Colonic mucosa (tissue), 4 donors: ENCODE data around the gene PROX2. TPM values are rescaled to one million over a fixed set of nuclear protein-coding genes. Genes with fewer than 3 reads are reported as not detected.
A peak's percentile ranks its signal among the peaks of the same experiment; 100 is the strongest.

Experiments used
- DNase-seq: peaks from one replicate; pipeline ENCODE4 v3.0.0-alpha.2; 2020
- H3K27ac ChIP-seq: fragments of 200-600 bp; one replicate; pipeline ENCODE4 v1.8.0; 2021
- H3K27me3 ChIP-seq: fragments of 200-600 bp; one replicate; pipeline ENCODE4 v1.8.0; 2021
- H3K36me3 ChIP-seq: fragments of 200-600 bp; one replicate; pipeline ENCODE4 v1.8.0; 2021
- H3K4me1 ChIP-seq: fragments of 200-600 bp; one replicate; pipeline ENCODE4 v1.8.0; 2021; ENCODE audit warnings: mild to moderate bottlenecking
- H3K4me3 ChIP-seq: fragments of 200-600 bp; one replicate; pipeline ENCODE4 v1.8.0; 2021
- H3K9ac ChIP-seq, 2 donors: one replicate each; pipeline ENCODE4 v1.7.0; 2013; ENCODE audit warnings: control low read depth in 2 of 2, low read depth in 2 of 2, low read length in 2 of 2
- H3K9me3 ChIP-seq: fragments of 200-600 bp; one replicate; pipeline ENCODE4 v1.8.0; 2021
- intact Hi-C: fragments of 100-400 bp; cut with DNase I; formaldehyde crosslinking; loops from one replicate; pipeline ENCODE4 v1.14.1; 2022
- total RNA-seq, 2 donors: library from RNA; stranded (reverse); fragmentation: NEBNext Ultra II Directional in 1 of 2; extraction: Animal tissue kit (Norgen Biotek cat#: 25700) in 1 of 2; gene quantifications; one replicate each; pipeline ENCODE4 v1.2.1, GENCODE V29; 2021
- TF ChIP-seq, protein P1 (sequence below): fragments of 200-600 bp; IDR thresholded peaks from one replicate; pipeline ENCODE4 v1.8.0; 2022; ENCODE audit warnings: antibody characterized with exemption, mild to moderate bottlenecking
- donor health status: healthy.
- donor health status: DM: no; HTN: no; CAD: no.
- donor health status: DM: no; HTN: no; CAD: no.

PROX2 gene
- total RNA-seq, 2 donors from 2014 or later = not detected

DNA sequence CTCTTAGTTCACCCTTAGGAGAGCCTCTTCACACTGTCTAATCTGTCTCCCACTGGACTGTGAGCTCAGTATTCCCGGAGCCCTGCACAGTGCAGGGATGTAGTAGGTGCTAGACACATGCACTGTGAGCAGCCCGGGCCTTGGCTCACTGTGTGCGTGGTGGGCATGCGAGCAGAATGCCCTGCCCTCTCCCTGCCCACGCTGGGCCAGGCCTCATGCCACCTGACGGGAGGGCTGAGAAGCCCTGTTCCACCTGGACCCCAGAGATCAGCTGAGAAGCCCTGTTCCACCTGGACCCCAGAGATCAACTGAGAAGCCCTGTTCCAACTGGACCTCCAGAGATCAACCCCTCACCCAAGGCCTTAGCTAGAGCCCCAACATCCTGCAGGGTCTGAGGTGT, 36.2 kb upstream of the PROX2 start:
- Histone ChIP-seq H3K9me3 (no peaks in the 10 kb centered on the region), H3K9ac (no peak overlapping the region), H3K27me3 (no peaks in the 10 kb centered on the region), H3K4me3 (no peak overlapping the region), H3K36me3 (no peaks in the 10 kb centered on the region), H3K4me1 (peaks cover 2% of the 10 kb centered on the region), H3K27ac (no peak overlapping the region)
- TF ChIP-seq, protein P1, sequence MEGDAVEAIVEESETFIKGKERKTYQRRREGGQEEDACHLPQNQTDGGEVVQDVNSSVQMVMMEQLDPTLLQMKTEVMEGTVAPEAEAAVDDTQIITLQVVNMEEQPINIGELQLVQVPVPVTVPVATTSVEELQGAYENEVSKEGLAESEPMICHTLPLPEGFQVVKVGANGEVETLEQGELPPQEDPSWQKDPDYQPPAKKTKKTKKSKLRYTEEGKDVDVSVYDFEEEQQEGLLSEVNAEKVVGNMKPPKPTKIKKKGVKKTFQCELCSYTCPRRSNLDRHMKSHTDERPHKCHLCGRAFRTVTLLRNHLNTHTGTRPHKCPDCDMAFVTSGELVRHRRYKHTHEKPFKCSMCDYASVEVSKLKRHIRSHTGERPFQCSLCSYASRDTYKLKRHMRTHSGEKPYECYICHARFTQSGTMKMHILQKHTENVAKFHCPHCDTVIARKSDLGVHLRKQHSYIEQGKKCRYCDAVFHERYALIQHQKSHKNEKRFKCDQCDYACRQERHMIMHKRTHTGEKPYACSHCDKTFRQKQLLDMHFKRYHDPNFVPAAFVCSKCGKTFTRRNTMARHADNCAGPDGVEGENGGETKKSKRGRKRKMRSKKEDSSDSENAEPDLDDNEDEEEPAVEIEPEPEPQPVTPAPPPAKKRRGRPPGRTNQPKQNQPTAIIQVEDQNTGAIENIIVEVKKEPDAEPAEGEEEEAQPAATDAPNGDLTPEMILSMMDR = no peak
- DNase-seq = no peak
- intact Hi-C loops = no loop called here

DNA sequence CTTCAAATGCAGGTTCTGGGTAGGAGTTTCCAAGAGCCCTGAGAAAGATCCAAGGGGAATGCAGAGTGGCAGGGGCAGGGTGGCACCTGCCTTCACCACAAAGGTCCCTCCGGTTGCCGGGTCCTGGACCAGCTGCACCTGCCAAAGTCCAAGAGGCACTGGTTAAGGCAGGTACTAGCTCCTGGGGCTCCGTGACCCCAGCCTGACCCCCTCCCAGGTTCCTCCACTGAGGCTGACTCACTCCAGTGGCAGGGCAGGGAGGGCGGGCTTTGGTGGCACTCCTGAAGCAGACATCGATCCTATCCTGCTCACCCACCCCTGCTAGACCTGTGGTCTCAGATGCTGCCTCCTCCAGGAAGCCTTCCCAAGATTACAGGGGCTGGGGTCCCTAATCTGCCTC, 35.8 kb upstream of the PROX2 start:
- no peak overlapping the region for H3K27ac ChIP-seq

DNA sequence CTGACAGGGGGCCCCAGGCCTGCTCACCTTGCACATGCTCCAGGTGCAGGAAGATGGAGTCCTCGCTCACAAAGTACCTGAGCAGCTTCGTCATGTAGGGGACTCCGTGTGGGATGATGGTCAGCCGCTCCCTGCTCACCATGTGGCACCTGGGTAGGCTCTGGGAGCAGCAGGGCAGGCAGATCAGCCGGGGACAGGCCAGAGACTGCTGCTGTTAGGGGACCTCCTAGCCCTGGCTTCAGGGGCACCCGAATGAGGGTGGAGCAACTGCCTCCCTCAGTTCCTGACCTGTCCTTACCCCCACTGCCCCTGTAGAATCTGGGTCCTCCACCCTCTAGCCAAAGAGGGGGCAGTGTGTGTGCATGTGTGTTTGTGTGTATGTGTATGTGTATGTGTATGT, 35.3 kb upstream of the PROX2 start:
- DNase-seq = no peak
- Histone ChIP-seq H3K9me3 (no peaks in the 10 kb centered on the region), H3K4me3 (no peak overlapping the region), H3K9ac (no peak overlapping the region), H3K36me3 (no peaks in the 10 kb centered on the region), H3K27ac (no peak overlapping the region), H3K4me1 (peaks cover 3% of the 10 kb centered on the region), H3K27me3 (no peaks in the 10 kb centered on the region)
- intact Hi-C loops = no loop called here
- TF ChIP-seq, protein P1 = no peak

More for the DNA sequence above, 35.8 kb upstream of the PROX2 start:
- Histone ChIP-seq H3K27me3 (no peaks in the 10 kb centered on the region), H3K36me3 (no peaks in the 10 kb centered on the region), H3K4me3 (no peak overlapping the region), H3K4me1 (peaks cover 3% of the 10 kb centered on the region), H3K9ac (no peak overlapping the region), H3K9me3 (no peaks in the 10 kb centered on the region)
- TF ChIP-seq, protein P1 = no peak
- intact Hi-C loops = no loop called here
- no peak for DNase-seq

DNA sequence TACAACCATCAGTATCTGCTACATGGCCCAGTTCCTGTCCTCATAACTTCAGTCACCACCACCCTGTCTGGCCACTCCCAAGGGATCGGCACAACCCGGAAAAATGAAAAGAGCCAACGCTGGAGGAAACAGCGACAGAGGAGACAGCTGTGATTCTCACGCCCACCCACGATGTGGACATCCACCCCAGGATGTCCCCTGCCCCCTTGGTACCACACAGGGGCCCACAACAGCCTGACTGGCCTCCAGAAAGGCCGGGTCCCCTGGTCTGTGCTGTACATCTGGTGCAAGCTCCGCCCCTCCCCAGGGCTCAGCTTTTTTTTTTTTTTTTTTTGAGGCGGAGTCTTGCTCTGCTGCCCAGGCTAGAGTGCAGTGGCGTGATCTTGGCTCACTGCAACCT, 34.6 kb upstream of the PROX2 start:
- TF ChIP-seq, protein P1 = no peak
- H3K27me3 ChIP-seq = no peaks in the 10 kb centered on the region
- no peaks in the 10 kb centered on the region for H3K36me3 ChIP-seq
- H3K4me3 ChIP-seq = no peak overlapping the region
- DNase-seq = peak; percentile 52
- H3K27ac ChIP-seq = no peak overlapping the region
- peak overlapping the region in 1 of 2 donors; percentile 41 for H3K9ac ChIP-seq
- H3K9me3 ChIP-seq = no peaks in the 10 kb centered on the region
- intact Hi-C loops = no loop called here
- peaks cover 3% of the 10 kb centered on the region for H3K4me1 ChIP-seq

DNA sequence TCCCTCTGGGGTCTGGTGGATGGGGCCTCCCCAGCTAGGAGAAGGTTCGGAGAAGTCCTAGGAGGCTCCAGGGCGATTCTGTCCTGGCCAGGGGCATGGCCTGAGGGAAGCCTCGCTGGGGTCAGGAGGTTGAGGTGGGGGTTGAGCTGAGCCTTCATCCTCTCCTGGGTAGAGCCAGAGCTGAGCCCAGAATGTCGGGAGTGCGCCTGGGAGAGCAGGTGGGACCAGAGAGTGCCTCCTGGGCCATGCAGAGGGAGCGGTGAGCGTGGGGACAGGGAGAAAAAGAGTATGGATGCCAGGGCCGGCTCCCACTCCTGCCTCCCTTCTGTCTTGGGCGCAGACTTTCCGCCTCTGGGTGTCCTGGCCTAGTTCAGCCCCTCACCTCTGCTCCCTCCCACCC, 34.0 kb upstream of the PROX2 start:
- H3K27ac ChIP-seq = no peak overlapping the region

More for the DNA sequence above, 34.0 kb upstream of the PROX2 start:
- DNase-seq = no peak
- Histone ChIP-seq H3K4me1 (peaks cover 3% of the 10 kb centered on the region), H3K4me3 (no peak overlapping the region), H3K36me3 (no peaks in the 10 kb centered on the region), H3K9me3 (no peaks in the 10 kb centered on the region), H3K9ac (no peak overlapping the region), H3K27me3 (no peaks in the 10 kb centered on the region)
- intact Hi-C loops = no loop called here
- TF ChIP-seq, protein P1 = no peak
